RPMI7951 (cell line): ENCODE measurements around the gene ZNF705A. TPM values are rescaled to one million over a fixed set of nuclear protein-coding genes. Genes with fewer than 3 reads are reported as not detected.
"Not testable (repeated sequence)": the region's sequence is repeated elsewhere in the genome, so short reads cannot be mapped to it uniquely, and the experiment has no call there.

ENCODE experiments used
- DNase-seq: peaks from one replicate; pipeline ENCODE4 v3.0.0-alpha.2; 2012; ENCODE audit warnings: low read depth
- total RNA-seq: library from RNA; depleted of rRNA; stranded (reverse); fragments of >200 nt; shearing (Covaris generic); gene quantifications from 2 replicates; pipeline ENCODE4 v1.2.3, GENCODE V29; 2014; rRNA removed

ZNF705A gene
- total RNA-seq, 1 experiment from 2014 or later, result not detected

DNA sequence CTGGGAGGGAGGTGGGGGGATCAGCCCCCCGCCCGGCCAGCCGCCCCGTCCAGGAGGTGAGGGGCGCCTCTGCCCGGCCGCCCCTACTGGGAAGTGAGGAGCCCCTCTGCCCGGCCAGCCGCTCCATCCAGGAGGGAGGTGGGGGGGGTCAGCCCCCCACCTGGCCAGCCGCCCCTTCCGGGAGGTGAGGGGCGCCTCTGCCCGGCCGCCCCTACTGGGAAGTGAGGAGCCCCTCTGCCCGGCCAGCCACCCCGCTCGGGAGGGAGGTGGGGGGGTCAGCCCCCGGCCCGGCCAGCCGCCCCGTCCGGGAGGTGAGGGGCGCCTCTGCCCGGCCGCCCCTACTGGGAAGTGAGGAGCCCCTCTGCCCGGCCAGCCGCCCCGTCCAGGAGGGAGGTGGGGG is 27.4 kb downstream of the ZNF705A start:
- DNase-seq, result not testable (repeated sequence)

DNA sequence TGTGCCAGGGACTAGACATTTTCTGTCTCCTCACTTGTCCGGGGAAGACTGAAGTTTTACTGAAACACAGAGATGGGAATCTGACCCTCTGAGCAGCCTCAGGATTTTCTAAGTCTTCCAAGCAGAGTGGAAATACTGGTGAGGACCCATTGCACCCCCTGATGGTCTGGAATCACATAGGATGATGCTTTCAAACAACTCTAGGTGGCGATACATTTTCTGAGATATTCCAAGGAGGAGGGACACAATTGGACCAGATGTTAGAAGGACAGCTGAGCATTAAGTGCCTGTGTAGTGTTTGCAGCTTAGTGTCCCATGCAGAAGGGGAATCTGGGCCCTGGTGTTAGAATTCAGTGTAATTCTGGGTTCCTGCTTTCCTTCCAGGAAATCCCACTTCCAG is 31.3 kb downstream of the ZNF705A start:
- DNase-seq, result not testable (repeated sequence)

DNA sequence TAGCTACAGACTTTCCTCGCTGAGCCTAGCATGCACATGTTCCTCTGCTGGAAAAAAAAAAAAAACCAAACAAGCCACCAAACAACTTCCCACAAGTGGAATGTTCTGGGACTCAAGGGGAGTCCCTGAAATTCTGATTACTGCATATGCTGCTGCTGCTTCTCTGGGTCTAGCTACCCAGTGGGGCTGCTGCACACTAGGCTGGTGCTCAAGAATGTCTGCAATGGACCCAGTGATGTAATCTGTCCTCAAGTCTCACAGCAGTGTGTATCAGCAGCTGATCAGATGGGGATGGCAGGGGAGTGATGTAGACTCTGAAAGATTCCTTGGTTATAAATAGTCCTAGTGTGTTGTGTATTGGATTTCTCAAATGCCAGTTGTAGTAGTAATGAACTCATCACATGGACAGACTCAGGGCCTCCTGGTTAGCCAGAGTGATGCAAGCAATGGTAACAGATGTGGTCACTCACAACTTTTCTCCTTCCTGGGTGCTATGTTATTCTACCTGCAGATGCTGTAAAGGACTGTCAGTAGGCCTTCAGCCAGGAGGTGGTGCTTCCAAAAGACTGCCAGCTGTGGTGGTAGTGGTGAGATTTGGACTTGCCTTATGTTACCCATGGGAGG is 41.0 kb downstream of the ZNF705A start:
- DNase-seq, result not testable (repeated sequence)

GRCh38 chr12:8218711-8219382 is 62.0 kb downstream of the ZNF705A start:
- not testable (repeated sequence) for DNase-seq

DNA sequence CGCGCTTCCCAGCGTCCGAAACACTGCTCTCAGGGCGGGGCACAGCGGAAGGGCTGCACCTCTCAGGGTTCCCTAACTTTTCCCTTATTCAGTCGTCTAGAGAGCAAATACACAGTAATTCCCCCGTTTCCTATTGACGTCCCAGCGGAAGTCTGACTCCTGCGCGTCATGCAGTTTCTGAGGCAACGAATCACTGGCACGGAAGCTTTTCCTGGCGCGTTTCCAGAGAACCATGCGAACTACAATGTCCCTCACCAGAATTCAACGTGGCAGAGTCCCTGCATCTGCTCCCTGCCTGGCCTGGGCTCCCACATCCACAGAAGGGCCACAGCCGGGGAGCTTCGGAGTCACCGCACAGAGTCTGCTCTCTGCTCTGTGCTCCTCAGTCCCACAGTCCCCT is 64.6 kb downstream of the ZNF705A start:
- not testable (repeated sequence) for DNase-seq

GRCh38 chr12:8221844-8222243 is 65.0 kb downstream of the ZNF705A start:
- not testable (repeated sequence) for DNase-seq

- not testable (repeated sequence) for DNase-seq
Measured at GRCh38 chr12:8222303-8222702, 65.5 kb downstream of the ZNF705A start.

- not testable (repeated sequence) for DNase-seq
Measured at GRCh38 chr12:8223646-8224045, 66.8 kb downstream of the ZNF705A start.

DNA sequence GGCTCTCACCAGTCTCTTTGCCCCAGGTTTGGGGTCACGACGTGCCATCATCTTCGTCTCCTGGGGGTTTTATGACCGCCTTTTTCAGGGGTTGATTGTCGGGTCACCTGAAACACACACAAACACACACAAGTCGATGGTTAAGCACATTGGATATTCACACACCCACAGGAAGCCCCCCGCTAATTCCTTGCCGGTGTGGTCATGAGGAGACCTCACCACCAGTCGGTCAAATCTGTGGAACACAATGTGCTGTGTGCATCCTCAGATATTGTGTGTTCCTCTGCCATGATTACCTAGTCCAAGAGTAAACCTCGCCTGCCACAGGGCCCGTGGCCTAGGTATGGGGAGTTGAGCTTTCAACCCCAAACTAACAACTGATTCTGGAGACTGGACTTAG is 68.0 kb downstream of the ZNF705A start:
- DNase-seq, result not testable (repeated sequence)

GRCh38 chr12:8226355-8226754 is 69.5 kb downstream of the ZNF705A start:
- no peak for DNase-seq

DNA sequence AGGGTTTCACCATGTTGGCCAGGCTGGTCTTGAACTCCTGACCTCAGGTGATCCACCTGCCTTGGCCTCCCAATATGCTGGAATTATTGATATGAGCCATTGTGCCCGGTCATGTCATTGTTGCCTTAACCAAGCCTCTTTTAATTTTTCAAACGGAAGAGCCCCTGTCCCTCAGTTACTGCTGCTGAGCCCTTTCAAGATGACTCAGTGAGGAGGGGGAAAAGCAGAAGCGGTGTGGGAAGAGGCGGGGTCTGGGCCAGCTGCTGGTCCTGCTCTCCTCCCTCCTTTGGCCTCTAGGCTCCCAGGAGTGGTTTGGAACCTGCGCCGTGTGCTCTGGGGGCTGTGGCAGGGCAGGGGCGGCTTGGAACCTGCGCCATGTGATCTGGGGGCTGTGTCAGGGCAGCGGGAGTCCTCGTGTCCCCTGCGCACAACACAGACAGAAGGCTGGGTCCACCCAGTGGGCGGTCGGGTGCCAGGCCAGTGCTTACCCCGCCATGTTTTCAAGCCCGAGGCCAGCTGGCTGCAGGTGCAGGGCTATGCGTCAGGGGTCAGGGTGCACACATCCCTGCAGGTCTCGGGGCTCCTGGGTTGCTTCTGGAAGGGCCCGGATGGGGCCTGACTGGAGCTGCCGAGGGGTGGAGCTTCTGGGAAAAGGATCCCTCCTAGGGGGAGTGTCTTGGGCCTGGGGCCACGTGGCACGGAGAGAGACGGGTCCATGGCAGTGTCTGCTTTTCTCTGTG is 70.3 kb downstream of the ZNF705A start, which contains the start of gene FAM90A1:
Gene FAM90A1, minus strand, starts transcription at position 627 of the 740 bp plus-strand sequence. CDS start 2,786 bp downstream, outside the sequence.
- not testable (repeated sequence) for DNase-seq

GRCh38 chr12:8227732-8228077 is 70.9 kb downstream of the ZNF705A start:
- not testable (repeated sequence) for DNase-seq

- DNase-seq, result not testable (repeated sequence)
Measured at GRCh38 chr12:8228607-8229006, 71.8 kb downstream of the ZNF705A start.

GRCh38 chr12:8229486-8229885 is 72.7 kb downstream of the ZNF705A start:
- DNase-seq, result not testable (repeated sequence)

Other genes with a start within 250 kb of the ZNF705A start
- gene SLC2A3, start 220.8 kb upstream of the ZNF705A start, total RNA-seq, result 20.1 and 20.6 TPM in 2 replicates
- 6.7 and 7.0 TPM in 2 replicates for gene FOXJ2, start 124.3 kb upstream of the ZNF705A start, total RNA-seq
- 0.39 and 1.2 TPM in 2 replicates for gene C3AR1, start 90.7 kb upstream of the ZNF705A start, total RNA-seq
- 25.7 and 30.8 TPM in 2 replicates for gene NECAP1, start 74.7 kb upstream of the ZNF705A start, total RNA-seq
- gene CLEC4A, start 33.4 kb upstream of the ZNF705A start, total RNA-seq, result 0.48 TPM in 1 of 2 replicates, not detected in the other
- gene FAM90A1, start 70.6 kb downstream of the ZNF705A start, total RNA-seq, result not detected in 2 replicates